Measurements from ENCODE around the gene MPZL1. TPM values are rescaled to one million over a fixed set of nuclear protein-coding genes. Genes with fewer than 3 reads are reported as not detected.

Gene MPZL1
- total and polyA plus RNA-seq, 2 of the 13 experiments (the other 11 are each of a cell fraction or from before 2014, with no cell fraction given), result 38.0 to 68.7 TPM

DNA sequence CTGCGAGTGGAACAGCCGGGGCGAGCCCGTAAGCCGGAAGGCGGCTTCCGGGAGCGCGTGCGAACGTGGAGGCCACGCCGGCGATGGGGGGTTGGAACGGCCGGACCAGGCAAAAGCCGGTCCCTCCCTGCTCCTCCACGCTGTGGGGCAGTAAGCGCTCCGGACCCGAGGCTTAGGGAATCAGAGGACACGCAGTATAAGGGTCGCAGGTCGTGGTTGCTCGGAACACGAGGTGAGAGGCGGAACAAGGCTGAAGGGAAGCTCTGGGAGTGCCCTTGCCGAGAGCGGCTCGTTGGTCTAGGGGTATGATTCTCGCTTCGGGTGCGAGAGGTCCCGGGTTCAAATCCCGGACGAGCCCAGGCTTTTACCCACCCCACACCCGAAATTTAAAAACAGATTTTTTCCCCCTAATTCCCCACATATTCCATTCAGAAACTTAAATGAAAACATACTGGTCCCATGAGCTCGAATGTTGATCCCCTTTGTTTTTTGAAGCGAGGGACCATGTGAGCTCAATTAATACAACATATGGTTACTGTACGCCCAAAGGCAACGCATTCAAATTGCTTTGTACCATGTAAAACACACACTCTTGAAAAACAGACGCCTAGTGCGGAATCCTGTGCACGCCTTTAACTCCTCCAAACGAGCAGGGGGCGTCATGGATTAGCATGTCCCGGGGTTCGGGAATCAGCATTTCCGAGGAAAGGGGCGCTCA is 7.2 kb upstream of the MPZL1 start (continued):
- TF ChIP-seq ZFP1 (CRISPR knock-in tag; IDR thresholded peaks at IDR 0.05), result 0 out of 2 replicates have a peak, but pooled peaks have one; percentile 45
- TF ChIP-seq, protein P1, sequence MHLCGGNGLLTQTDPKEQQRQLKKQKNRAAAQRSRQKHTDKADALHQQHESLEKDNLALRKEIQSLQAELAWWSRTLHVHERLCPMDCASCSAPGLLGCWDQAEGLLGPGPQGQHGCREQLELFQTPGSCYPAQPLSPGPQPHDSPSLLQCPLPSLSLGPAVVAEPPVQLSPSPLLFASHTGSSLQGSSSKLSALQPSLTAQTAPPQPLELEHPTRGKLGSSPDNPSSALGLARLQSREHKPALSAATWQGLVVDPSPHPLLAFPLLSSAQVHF (CRISPR knock-in tag; IDR thresholded peaks at IDR 0.05), result peak; percentile 93
- TF ChIP-seq ZNF670 (CRISPR knock-in tag; IDR thresholded peaks at IDR 0.05; ENCODE audit: borderline replicate concordance), result peak; percentile 93
- peak; percentile 72 for TF ChIP-seq SKI (IDR thresholded peaks at IDR 0.05; ENCODE audit: partially characterized antibody)
- TF ChIP-seq SP4 (CRISPR knock-in tag; IDR thresholded peaks at IDR 0.05), result no peak
- TF ChIP-seq ZSCAN9 (CRISPR knock-in tag; IDR thresholded peaks at IDR 0.05; ENCODE audit: borderline replicate concordance), result peak; percentile 60; the same call in 1 of the 2 replicates
- no peak for TF ChIP-seq MLLT10 (CRISPR knock-in tag; IDR thresholded peaks at IDR 0.05)
- TF ChIP-seq, protein P2, sequence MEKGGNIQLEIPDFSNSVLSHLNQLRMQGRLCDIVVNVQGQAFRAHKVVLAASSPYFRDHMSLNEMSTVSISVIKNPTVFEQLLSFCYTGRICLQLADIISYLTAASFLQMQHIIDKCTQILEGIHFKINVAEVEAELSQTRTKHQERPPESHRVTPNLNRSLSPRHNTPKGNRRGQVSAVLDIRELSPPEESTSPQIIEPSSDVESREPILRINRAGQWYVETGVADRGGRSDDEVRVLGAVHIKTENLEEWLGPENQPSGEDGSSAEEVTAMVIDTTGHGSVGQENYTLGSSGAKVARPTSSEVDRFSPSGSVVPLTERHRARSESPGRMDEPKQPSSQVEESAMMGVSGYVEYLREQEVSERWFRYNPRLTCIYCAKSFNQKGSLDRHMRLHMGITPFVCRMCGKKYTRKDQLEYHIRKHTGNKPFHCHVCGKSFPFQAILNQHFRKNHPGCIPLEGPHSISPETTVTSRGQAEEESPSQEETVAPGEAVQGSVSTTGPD (CRISPR knock-in tag; IDR thresholded peaks at IDR 0.05), result no peak
- TF ChIP-seq ARNT (IDR thresholded peaks at IDR 0.05), result no peak
- no peak for TF ChIP-seq ZNF33B (CRISPR knock-in tag; IDR thresholded peaks at IDR 0.05)
- peak; percentile 95 for TF ChIP-seq ZNF782 (CRISPR knock-in tag; IDR thresholded peaks at IDR 0.05; ENCODE audit: borderline replicate concordance)
- no peak for TF ChIP-seq NR3C1 (CRISPR knock-in tag; IDR thresholded peaks at IDR 0.05)
- TF ChIP-seq ZNF367 (CRISPR knock-in tag; IDR thresholded peaks at IDR 0.05; ENCODE audit: borderline replicate concordance), result no peak
- TF ChIP-seq SNAPC2 (CRISPR knock-in tag; IDR thresholded peaks at IDR 0.05), result no peak
- TF ChIP-seq ZNF234 (CRISPR knock-in tag; conservative IDR thresholded peaks at IDR 0.05), result peak; percentile 94
- TF ChIP-seq ZNF792 (CRISPR knock-in tag; IDR thresholded peaks at IDR 0.05), result 0 out of 2 replicates have a peak, but pooled peaks have one; percentile 42
- no peak for TF ChIP-seq ZNF674 (CRISPR knock-in tag; IDR thresholded peaks at IDR 0.05; ENCODE audit: low read depth)
- peak; percentile 33 for TF ChIP-seq TBL1XR1 (IDR thresholded peaks at IDR 0.05; ENCODE audit: borderline replicate concordance, low read length, partially characterized antibody)
- TF ChIP-seq ZNF7 (CRISPR knock-in tag; IDR thresholded peaks at IDR 0.05), result 0 out of 2 replicates have a peak, but pooled peaks have one; percentile 35
- TF ChIP-seq ZNF724P (CRISPR knock-in tag; IDR thresholded peaks at IDR 0.05; ENCODE audit: borderline replicate concordance), result peak; percentile 67; the same call in 1 of the 2 replicates
- TF ChIP-seq ZNF383 (CRISPR knock-in tag; IDR thresholded peaks at IDR 0.05; ENCODE audit: borderline replicate concordance), result no peak
- TF ChIP-seq, protein P3, sequence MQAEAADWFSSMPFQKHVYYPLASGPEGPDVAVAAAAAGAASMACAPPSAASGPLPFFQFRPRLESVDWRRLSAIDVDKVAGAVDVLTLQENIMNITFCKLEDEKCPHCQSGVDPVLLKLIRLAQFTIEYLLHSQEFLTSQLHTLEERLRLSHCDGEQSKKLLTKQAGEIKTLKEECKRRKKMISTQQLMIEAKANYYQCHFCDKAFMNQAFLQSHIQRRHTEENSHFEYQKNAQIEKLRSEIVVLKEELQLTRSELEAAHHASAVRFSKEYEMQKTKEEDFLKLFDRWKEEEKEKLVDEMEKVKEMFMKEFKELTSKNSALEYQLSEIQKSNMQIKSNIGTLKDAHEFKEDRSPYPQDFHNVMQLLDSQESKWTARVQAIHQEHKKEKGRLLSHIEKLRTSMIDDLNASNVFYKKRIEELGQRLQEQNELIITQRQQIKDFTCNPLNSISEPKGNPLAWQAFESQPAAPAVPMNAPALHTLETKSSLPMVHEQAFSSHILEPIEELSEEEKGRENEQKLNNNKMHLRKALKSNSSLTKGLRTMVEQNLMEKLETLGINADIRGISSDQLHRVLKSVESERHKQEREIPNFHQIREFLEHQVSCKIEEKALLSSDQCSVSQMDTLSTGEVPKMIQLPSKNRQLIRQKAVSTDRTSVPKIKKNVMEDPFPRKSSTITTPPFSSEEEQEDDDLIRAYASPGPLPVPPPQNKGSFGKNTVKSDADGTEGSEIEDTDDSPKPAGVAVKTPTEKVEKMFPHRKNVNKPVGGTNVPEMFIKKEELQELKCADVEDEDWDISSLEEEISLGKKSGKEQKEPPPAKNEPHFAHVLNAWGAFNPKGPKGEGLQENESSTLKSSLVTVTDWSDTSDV (CRISPR knock-in tag; IDR thresholded peaks at IDR 0.05), result peak; percentile 43; the same call in 1 of the 2 replicates
- no peak for TF ChIP-seq SUZ12 (IDR thresholded peaks at IDR 0.05; ENCODE audit: low read depth, low read length)
- TF ChIP-seq RFXAP (CRISPR knock-in tag; IDR thresholded peaks at IDR 0.05; ENCODE audit: borderline replicate concordance), result peak; percentile 70; the same call in 1 of the 2 replicates
- no peak for TF ChIP-seq ZNF550 (CRISPR knock-in tag; IDR thresholded peaks at IDR 0.05; ENCODE audit: borderline replicate concordance)
- TF ChIP-seq, protein P4, sequence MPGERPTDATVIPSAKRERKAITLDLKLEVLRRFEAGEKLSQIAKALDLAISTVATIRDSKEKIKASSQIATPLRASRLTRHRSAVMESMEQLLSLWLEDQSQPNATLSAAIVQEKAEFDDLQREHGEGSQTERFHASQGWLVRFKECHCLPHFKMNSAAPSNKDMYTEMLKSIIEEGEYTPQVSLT (CRISPR knock-in tag; IDR thresholded peaks at IDR 0.05; ENCODE audit: borderline replicate concordance, low read depth), result no peak; the same call in 1 of the 2 replicates
